Uterus (tissue), 2 donors: ENCODE data around the gene GIT2.

Experiments
- POLR2A ChIP-seq, 2 donors: fragments of 450-650 bp; IDR thresholded peaks; one replicate each; pipeline ENCODE4 v1.6.1; 2016; ENCODE audit warnings: antibody characterized with exemption in 2 of 2, mild to moderate bottlenecking in 1 of 2, moderate library complexity in 1 of 2
- TF ChIP-seq, protein P1 (sequence below), 4 experiments: fragments of 200-600 bp in 2 of 4; fragments of 450-650 bp in 2 of 4; sonication (generic) in 2 of 4; IDR thresholded peaks; one replicate each; pipeline ENCODE4 v1.5.1; 2016 to 2019; ENCODE audit warnings: antibody characterized with exemption in 4 of 4, mild to moderate bottlenecking in 2 of 4, moderate library complexity in 1 of 4

DNA sequence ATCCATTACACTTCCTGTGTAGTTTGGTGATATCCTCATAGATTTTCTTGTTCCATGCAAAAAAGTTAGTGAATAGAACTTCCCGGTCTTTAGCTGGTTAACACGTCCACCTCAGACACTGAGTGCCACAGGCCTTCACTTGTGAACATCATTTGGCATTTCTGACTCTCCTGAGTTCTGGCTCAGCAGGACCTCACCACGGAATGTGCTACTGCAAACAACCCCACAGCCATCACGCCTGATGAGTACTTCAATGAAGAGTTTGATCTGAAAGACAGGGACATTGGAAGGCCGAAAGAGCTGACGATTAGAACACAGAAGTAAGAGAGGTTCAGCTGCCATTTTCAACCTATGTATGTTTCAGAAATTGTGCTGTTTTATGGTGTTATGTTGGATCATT lies 32.2 kb upstream of the GIT2 start:
- no peak for TF ChIP-seq POLR2A (IDR thresholded peaks at IDR 0.05)
- TF ChIP-seq, protein P1, sequence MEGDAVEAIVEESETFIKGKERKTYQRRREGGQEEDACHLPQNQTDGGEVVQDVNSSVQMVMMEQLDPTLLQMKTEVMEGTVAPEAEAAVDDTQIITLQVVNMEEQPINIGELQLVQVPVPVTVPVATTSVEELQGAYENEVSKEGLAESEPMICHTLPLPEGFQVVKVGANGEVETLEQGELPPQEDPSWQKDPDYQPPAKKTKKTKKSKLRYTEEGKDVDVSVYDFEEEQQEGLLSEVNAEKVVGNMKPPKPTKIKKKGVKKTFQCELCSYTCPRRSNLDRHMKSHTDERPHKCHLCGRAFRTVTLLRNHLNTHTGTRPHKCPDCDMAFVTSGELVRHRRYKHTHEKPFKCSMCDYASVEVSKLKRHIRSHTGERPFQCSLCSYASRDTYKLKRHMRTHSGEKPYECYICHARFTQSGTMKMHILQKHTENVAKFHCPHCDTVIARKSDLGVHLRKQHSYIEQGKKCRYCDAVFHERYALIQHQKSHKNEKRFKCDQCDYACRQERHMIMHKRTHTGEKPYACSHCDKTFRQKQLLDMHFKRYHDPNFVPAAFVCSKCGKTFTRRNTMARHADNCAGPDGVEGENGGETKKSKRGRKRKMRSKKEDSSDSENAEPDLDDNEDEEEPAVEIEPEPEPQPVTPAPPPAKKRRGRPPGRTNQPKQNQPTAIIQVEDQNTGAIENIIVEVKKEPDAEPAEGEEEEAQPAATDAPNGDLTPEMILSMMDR (IDR thresholded peaks at IDR 0.05): no peak
